NCI-H1436 treated with DMSO at 0.1 percent for 48 hours (cell line): ENCODE measurements around the gene HAUS3.
"Not testable (repeated sequence)": the region's sequence is repeated elsewhere in the genome, so short reads cannot be mapped to it uniquely, and the experiment has no call there.

ENCODE experiments used
- DNase-seq: peaks from one replicate; lab custom pipeline; 2025; lab: John Stamatoyannopoulos, UW

HAUS3 gene

DNA sequence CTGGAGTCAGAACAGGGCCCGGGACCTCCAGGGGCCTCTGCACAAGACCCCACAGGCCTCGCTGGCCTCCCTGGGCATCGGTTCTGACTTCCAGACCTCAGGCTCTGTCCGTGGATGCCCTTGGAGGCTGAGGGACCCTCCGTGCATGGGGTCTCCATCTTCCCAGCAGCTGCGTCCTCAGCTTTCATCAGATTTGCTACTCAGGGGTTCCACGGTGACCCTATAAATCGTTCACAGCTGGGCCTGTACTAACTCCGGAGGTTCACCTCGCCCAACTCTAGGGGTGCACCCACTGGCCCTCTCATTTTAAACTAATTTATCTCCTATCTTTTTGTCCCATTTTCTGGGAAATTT, 33.1 kb upstream of the HAUS3 start:
- DNase-seq: not testable (repeated sequence)

DNA sequence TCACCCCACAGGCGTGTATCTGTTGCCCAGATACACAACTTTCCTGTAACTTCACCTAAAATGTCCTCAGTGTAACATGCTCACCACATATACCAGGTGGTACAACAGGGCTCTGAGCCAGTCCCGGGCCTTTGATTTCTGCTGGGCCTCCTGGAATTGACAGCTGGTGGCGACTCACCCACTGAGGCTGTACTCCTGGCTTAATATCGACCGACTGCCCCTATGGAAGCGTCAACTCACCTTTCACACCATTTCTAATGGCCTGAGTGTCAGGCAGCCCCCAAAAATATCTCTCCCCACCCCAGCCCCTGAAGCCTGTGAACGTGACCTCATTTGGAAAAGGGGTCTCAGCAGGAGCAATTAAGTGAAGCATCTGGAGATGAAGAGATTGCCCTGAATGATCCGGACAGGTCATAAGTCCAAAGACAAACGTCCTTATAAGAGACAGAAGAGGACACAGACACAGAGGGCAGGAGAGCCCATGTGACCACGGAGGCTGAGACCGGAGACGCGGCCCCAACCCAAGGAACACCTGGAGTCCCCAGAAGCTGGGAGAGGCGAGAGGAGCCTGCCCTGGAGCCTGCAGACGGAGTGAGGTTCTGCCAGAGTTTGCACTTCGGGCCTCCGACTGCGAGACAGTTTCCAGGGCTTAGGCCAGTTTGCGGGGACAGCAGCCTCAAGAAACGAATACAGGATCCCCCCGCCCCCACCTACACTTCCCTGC, 32.6 kb upstream of the HAUS3 start:
- DNase-seq: no peak

DNA sequence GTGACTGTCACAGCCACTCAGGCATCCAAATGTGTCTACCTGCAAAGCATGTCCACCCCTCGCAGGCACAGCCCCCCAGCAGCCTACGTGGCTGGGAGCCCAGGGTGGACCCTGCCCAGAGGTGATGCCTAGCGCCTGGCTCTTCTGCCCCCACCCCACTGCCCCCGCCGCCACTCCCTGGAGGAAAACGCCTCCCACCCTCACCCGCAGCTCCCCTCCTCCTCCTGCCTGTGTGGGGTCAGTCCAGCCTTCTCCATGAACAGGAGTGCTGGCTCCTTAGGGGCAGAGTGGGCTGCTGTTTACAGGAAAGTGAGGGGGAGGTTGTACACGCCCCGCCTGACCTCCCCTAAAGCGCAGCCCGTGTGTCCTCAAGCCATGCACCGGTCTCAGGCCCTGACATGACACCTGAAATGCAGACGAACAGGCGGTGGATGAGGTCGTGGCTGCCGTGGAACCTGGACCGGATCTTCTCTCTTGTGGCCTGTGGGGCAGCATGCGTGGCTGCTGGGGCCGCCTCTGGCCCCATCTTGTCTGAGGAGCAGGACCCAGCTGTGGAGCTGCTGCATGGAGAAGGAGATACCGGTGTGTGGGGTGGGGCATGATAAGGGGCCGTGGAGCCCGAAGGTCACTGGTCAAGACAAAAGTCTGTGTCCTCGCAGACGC, 31.9 kb upstream of the HAUS3 start:
- DNase-seq: no peak

DNA sequence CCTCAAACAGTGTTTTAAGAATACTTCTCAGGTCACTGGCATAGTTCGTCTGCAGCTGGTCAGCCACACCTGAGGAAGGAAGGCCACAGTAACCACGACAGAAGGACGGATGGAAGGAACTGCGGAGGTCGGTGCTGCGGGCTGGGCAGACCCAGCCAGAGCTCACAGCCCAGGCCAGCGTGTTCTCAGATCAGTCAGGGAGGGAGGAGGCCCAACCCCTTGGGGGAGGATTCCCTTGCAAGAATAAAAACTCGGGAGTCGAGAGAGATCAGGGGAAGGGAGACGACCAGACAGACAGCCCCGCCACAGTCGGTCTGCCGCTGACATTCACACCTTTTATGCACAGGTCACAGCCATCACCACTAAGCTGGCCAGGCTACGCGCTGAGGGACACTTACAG, 31.3 kb upstream of the HAUS3 start:
- no peak for DNase-seq

DNA sequence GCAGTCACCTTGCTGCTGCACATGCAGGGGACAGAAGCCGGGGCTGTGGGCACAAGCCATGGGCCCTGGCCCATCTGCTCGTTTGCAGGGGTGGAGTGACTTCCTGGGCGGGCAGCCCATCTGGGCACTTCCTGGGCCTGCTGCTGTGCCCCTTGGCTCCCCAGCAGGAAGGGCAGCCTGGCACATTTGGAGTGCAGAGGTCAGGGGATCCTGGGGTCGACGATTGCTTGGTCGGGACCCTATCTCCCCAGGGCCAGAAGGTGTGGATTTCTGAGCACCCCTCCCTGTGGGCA, 30.9 kb upstream of the HAUS3 start:
- DNase-seq: no peak

DNA sequence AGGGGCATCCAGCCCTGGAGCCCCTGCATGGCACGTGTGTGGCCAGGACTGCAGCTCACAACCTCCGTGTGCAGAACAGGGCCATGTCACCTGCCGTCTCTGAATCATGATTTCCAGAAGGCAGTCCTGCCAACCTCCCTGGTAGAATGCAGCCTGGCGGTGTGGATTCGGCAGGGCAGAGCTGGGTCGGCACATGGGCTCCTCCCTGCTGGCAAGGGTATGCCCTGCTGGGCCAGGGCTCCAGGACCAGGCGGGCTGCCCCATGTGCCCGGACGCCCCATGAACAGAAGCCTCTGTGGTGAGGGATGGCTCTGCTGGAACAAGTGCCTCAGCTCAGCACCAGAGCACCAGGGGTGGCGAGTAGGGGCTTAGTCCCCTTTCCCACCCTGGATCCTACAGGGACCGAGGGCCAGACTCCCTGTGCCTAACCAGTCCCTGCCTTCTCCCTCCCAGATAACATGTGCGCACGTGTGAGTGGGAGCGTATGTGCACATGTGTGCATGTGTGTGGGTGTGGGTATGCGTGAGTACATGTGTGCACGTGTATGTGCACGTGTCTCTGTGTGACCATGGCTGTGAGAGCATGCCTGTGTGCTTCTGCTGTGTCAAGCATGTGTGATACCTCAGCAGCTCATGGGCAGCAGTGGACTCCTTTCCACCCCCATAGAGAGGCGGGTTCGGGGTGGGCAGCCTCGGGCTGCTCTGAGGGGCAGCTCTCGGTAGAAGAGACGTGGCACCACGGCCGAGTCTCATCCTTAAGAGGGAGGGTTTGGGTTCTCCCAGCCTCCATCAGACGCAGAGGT, 30.3 kb upstream of the HAUS3 start:
- DNase-seq: no peak

DNA sequence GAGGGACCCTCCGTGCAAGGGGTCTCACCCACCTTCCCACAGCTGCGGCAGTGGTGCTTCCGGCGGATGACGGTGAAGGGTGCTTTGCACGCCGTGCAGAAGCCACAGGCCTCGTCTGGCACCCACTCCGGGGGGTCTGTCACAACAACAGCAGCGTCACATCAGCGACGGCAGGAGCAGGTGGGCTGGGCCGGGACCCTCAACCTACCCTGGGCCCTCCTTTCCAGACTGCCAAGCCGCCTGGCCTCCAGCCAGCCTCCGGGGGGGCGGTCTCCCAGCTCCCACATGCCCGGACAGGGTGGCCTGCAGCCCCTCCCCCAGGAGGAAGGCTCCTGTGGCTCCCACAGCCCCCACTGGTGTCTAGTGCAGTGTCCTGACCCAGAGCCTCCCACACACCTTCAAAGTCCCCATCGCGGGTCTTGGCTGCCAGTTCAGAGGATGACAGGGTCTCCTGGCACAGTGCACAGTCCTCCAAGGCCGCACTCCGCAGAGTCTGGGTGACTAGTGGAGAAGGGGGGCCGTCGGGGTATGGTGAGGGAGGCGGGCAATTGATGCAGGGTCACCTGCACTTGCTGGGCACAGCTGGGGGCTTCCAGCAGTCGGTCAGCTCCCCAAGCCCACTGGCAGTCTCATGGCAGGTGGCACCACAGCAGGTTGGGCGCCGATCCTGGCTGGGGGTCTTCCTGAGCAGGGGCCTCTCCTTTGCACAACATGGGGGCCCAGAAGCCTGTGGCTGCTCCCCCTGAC, 29.5 kb upstream of the HAUS3 start:
- DNase-seq: no peak

DNA sequence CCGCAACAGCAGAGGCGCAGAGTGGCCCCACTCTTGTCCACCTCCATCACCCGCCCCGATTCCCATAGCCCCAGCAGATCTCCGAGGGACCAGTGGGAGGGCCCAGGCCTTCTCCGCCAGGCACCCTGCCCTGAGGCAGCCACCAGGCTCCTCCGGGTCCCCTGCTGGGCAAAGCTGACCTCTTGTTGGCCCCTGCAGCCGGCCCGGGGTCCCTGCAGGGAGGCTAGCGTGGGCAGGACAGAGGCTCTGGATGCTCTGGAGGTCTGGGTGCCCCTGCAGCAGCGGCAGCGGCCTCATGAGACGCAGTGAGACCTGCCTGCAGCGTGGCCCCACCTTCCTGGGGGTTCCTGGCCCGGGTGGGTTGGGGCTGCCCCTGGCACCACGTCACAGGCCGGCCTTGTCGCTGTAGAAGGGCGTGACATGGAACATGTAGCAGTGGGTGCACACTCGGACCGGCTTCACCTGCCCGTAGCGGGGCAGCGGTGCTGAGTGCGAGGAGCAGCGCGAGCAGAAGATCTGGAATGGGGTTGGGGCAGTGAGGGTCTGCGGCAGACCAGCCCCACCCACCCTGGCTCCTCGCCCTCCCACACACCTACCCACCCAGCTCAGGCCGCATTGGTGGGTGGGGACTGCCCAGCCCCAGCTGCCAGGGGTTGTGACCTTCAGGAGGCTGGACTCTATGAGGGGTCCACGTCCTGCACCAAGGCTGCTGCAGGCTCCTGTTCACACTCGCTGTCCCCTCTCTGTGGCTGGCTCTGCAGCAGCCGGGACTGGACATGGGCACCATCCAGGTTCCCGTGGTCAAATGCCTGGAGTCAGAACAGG, 28.6 kb upstream of the HAUS3 start:
- DNase-seq: no peak

DNA sequence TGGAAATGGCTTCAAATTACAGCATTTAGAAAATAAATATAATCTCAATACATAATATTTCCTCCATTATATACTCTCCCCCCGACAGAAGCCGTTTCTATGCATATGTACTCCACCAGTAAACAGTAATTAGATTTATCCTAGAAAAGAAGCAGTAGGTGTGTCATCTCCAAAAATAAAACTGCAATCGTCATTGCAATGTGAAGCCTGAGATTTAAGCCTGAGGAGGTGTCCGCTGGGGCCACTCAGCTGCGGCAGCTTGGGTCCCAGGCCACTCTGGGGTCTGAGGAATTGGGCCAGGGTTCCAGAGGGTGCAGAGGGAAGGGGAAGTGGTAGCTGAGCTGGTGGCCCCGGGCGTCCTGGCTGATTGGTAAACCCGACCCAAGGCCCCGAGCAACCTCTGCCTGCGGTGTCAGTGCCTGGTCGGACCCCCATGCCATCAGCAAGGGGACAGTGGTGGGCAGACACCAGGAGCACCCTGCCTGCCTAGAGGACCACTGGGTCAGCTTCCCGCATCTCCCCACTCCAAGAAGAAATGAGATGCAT, 27.8 kb upstream of the HAUS3 start:
- DNase-seq: no peak

DNA sequence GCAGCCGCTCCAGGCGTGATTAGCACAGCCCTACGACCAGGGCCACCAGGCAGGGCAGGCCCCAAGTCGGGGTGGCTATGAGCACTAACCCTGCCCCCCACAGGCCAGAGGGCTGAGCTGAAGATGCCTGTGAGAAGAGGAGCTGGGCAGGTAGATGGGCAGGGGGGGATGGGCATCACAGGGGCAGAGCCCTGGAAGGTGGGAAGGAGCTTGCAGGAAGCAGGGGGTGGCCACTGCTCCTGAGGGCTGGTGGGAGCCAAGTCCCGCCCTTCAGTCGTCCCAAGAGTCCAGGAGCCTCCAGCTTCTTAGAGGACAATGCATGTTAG, 27.2 kb upstream of the HAUS3 start:
- DNase-seq: no peak

DNA sequence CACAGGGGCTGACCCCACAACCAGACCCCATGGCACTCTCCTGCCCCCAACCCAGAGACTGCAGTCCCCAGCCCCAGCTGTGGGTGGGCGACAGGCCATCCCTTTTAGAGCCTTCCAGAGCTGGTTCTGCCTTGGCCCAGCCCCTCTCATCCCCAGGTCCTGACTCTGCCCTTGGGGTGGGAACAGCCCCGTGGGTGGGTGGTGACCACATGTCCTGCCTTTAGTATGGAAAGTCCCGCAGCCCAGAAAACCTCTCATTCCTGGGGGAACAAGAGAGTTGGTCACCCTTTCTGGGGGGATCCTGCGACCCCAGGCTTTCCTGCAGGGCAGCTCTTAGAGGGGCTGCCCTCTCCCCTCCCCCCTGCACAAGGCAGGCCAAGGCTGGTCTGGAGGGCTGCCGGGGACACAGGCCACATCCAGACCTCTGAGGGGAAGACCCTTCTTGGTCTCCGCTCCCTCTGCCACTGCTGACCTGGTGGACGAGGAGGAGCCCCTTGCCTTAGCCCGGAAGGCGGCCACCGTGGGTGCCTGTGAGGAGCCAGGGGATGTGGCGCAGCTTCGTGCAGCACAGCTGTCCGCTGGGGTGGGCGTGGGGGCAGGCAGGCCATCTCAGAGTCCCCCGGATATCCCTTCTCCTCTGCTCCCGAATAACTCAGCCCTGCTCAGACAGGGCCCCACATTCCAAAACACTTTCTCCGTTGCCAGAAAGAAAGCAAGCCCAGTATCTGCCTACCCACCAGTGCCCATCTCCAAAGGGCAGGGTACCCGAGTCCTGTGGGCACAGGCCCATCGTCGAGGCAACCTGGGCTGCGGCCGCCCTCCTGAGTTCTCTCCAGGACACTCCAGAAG, 26.7 kb upstream of the HAUS3 start:
- DNase-seq: no peak

DNA sequence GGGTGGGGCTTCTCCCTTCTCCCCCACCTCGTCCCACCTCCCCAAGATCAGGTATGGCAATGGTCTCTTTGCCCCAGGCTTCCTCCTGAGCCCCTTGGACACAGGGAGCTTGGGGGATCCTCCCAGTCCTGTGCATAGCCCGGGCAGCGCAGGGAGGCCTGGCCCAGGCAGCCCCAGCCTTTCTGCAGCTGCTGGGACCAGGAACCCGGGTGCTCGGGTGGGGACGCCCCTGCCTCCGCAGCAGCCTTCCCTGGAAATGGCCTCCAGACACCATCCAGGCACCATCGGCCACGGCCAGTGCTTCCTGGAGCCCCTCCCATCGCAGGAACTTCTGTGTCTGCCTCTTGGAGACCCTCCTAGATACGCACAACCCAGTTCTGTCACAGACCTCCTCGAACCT, 25.9 kb upstream of the HAUS3 start:
- DNase-seq: no peak

DNA sequence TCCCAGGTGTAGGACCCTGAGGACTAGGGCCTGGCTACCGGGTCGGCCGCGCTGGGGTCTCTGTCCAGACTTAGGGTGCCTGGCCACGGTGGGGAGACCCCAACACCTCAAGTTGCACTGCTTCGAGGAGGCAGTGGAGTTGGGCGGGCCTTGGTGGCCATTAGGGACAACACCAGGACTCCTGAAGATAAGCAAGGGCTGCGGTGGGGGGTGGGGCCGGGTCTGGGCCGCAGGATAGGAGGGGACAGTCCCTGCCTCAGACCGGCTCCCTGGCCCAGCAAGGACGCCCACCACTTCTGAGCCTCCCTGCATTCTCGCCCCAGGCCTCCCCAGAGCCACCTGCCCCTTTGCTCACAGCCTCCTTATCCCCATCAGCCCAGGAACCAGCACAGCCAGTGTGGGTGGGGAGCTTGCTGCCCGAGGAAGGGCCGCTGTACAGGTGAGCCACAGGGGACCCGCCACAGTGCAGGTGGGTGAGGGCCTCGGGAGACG, 25.4 kb upstream of the HAUS3 start:
- DNase-seq: no peak

DNA sequence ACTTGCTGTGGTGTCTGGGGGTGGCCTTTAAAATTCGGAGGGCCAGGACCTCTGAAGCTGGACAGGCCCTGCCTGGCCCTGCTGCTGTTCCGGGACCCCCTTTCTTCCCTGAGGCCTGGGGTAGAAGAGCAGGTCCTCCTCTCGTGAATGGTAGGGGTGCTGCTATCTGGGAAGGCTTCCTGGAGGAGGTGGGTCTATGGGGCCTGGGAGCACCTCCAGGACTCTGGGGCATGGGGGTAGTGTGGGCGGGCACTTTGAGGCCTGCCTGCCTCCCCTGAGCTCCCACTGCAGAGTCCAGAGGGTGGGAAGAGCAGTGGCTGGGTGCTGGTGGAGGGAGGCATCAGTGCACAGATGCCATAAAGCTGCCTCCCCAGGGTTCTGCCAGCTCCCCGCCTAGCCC, 24.9 kb upstream of the HAUS3 start:
- no peak for DNase-seq

DNA sequence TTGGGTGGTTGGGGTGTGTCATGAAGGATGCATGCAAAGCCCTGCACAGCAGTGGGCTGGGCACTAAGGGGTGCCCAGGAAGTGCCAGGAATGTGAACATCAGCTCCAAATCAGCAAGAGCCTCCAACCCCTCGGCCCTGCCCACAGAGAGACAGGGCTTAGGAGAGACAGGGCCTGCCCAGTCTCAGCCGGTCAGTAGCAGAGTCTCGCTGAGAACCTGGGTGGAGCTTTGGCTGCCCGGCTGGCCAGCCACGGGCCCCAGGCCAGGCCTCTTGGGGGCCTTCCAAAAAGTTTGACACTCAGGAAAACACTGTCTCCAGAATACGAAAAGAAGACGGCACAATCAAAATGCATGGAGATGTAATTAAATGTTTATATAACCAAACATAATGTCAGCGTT, 24.3 kb upstream of the HAUS3 start:
- DNase-seq: no peak

DNA sequence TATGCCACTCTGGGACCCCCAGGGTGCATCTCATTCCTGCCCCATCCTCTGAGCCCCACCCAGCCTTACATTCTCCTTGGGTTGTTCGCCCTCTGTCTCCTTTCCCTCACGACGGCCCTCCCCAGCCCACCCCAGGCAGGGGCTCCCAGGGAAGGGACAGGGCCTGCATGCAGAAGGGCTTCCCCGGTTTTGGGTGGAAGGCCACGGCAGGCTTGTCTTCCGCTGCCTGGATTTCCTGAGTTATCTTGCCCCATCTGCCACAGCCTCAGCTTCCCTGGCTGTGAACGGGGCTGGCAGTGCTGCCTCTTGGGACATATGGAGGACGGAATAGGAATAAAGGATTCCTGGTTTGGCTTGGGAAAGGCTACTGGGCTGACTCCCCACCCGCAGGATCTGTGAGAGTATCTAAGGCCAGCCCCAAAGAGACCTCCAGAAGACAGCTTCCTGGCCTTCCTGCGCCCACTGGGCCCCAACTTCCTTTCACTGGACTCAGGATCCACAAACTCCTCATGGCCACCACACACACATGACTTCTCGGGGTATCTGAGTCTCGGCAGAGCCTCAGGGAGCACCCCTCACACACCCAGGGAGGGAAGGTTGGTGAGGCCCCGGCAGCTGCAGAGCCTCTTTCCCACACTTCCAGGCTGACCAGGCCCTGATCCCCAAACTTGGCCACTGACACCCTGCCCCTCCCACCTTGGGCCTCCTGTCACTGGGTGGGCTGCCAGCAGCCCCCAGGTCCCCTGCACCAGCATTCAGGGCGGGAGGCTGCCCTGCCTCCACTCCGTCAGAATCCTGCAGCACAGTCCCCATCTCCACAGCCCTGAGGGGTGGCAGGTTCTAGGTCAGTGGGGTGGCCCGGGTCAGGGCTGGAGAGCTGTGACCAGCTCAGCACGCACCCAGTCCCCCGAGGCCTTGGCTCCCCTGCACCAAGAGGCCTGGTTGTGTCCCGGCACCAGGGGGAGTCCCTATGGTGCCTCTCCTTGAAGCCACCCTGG, 23.5 kb upstream of the HAUS3 start:
- DNase-seq: no peak

DNA sequence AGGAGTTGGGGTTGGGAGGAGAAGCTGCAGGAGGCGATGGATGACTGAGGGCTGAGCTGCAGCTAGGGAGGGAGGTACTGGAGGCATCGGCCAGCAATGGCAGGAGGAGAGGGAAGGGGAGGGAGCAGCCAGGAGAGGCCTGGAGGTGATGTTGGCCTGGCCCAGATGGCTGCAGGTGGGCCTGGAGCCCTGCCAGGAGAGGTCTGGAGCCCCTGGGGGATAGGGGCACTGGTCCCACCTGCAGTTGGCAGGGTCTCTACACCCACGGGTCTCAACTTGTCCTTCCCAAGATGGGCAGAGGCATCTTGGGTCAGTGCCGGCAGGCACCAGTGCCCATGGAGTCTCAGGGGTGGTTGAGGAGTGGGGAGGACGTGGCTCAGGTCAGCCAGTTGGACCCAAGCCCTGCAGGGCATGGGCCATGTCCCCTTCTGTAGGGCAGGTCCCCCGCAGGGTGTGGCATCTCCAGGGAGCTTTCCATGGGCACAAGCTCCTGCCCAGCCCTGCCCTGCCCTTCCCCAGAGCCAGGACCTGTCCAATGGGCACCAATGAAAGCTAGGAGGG, 22.6 kb upstream of the HAUS3 start:
- no peak for DNase-seq

DNA sequence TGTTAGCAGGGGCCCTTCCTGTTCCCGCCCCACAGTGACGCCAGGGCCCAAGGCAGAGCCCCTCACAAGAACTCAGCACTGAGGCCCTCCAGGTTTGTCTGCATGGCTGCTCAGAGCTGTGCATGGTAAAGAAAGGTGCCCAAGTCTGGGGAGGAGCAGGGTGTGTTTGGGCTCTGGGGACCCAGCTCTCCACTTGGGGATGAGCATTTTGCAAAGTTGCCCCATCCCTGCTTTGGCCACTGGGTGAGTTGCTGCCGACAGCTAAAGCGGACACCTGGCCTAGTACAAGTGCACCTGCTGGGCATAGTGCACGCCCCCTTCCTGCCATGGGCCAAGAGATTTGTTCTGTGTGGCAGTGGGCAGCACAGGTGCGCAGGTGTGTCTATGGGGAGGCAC, 22.0 kb upstream of the HAUS3 start:
- no peak for DNase-seq

DNA sequence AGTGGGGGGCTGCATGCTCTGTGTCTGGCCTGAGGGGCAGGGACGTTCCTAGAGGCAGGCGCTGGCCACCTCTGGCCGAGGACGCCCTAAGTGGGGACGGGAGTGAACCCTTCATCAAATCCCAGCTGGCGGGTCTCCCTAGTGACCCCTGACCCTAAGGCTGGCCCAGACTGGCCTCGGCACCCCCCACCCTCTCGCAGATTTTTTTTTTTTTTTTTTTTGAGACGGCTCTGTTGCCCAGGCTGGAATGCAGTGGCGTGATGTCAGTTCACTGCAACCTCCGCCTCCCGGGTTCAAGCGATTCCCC, 21.0 kb upstream of the HAUS3 start:
- no peak for DNase-seq
